Islet of Langerhans (tissue), 1 donor: ENCODE measurements around the gene COA5.
A peak's percentile ranks its signal among the peaks of the same experiment; 100 is the strongest.

Source experiments
- FAIRE-seq: peaks from one replicate; lab custom pipeline; 2011; peaks lifted over from hg19 to GRCh38; lab: Jason Lieb, UNC

COA5 gene, protein sequence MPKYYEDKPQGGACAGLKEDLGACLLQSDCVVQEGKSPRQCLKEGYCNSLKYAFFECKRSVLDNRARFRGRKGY

GRCh38 chr2:98608116-98608961 is at the start of gene COA5, which contains the start of gene UNC50:
TSS of gene COA5 (minus strand) at chr2:98608512. CDS start at chr2:98608405, 107 bp downstream.
TSS of gene UNC50 (plus strand) at chr2:98608589. CDS start at chr2:98609760, 1,171 bp downstream.
- FAIRE-seq = no peak

DNA sequence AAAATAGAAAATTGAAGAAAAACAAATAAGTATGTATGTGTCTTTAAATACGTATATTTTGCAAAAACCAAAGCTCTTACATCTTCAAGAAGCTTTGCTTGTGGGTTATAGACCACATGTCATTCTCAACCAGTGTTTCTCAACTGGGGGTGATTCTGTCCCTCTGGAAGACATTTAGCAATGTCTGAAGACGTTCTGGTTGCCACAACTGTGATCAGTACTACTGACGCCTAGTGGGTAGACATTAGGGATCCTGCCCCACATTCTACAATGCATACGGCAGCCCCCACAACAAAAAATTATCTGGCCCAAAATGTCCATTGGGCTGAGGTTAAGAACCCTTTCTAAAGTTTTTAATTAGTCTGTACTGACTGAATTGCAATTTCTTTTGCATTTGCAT is 48.5 kb upstream of the COA5 start:
- no peak for FAIRE-seq

DNA sequence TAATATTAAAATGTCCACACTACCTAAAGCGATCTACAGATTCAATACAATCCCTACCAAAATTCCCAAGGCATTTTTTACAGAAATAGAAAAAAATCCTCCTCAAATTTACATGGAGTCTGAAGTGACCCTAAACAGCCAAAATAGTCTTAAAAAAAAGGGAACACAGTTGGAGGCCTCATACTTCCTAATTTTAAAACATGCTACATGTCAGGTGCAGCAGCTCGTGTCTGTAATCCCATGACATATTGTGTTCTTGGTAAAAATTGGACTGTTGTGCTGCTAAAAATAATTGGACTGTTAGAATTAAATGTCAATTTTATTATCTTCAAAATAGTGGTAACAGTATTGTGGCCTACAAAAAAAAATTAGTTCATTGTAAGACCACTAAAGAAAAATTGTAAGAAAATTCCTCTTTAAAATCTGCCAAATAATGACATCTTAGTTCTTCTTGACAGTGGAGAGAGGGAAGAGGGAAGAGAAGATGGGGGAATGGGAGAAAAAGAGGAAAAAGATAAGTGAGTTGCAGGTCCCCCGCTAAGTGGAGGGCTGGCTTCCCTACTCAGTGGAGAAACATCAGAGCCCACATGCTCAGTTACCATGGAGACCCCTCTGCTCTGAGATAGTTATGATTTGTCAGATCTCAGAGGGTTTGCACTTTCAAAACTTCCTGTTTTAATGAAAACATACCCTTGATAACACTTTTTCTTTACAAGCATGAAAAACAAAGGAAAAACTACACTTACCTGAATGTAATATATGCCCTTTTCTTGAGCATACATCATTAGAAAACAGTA is 46.6 kb upstream of the COA5 start:
- no peak for FAIRE-seq

GRCh38 chr2:98650998-98651397 is 42.7 kb upstream of the COA5 start:
- FAIRE-seq = no peak

DNA sequence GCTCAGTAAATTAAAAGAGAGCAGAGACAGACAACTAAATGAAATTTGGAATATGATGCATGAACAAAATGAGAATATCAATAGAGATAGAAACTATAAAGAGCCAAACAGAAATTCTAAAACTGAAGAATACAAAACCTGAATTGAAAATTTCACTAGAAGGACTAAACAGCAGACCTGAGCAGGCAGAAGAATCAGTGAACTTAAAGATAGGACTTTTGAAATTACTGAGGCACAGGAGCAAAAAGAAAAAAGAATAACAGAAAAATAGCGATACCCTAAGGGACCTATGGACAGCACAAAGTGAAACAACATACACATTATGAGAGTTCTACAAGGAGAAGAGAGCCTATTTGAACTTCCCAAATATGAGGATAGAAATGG is 41.7 kb upstream of the COA5 start:
- no peak for FAIRE-seq

DNA sequence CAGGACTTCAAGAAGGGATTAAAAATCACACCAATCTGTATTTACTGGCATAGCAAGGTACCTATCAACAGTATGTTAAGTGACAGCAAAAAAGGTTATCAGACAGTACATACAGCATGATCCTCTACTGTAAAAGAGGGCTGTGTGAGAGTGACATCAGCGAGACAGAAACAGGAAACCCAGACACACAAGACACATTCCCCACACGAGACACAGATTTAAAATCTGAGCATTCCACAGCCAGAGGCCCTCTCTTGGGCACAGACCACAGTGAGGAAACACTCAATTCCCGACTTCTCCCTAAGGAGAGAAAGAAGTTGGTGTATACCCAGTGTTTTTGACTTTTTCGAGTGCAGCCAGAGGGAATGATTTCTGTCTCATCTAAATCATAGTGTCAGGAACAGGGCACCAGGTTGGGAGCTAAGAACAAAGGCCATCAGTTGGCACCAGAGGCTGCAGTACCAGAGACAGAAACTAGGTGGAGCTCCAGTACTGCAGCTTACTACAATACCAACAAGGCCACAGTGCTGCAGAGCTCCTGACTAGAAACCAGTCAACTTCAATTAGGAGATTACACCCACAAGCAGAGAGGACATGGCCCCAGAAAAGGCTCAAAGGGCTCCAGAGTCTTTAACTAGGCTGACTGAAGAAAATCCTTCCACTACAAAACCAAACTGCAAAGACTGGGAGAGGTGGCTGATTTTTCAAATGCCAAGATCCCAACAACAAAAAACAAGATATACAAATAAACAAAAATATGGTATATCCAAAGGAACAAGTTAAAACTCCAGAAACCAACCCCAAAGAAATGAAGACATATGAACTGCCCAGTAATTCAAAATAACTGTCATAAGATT is 41.1 kb upstream of the COA5 start:
- FAIRE-seq = peak; percentile 92

- FAIRE-seq = no peak
Measured at GRCh38 chr2:98648451-98648850, 40.1 kb upstream of the COA5 start.

GRCh38 chr2:98647636-98648035 is 39.3 kb upstream of the COA5 start:
- no peak for FAIRE-seq

DNA sequence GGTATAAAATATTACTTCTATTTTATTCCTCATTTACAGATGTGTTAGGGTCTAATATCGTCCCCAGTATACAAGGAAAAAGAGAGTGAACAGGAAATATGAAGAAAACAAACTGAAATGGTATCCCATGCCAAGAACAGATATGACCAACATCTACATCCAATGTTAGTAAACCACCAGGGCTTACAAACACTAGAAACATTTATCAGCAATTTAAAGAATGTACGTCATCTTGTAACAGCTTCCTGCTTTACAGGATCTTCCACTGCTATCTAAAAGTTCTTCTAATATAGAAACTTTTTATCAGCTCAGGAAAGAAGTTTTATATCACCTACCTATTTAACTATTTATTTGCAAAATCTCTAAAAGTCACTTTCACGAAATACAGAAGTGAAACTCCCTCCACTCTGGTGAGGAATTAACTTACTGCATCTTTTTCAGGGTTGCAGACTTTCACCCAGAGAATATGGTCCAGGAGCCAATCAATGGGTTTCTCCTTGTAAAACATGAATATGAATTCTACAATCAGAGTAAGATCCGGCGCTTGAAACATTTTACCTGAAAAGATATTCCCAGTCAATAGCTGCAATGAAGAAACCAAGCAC is 35.3 kb upstream of the COA5 start:
- FAIRE-seq = no peak

- no peak for FAIRE-seq
Measured at GRCh38 chr2:98637401-98638147, 29.3 kb upstream of the COA5 start.

- FAIRE-seq = no peak
Measured at GRCh38 chr2:98634406-98635092, 26.2 kb upstream of the COA5 start.

GRCh38 chr2:98632351-98632750 is 24.0 kb upstream of the COA5 start:
- FAIRE-seq = no peak

DNA sequence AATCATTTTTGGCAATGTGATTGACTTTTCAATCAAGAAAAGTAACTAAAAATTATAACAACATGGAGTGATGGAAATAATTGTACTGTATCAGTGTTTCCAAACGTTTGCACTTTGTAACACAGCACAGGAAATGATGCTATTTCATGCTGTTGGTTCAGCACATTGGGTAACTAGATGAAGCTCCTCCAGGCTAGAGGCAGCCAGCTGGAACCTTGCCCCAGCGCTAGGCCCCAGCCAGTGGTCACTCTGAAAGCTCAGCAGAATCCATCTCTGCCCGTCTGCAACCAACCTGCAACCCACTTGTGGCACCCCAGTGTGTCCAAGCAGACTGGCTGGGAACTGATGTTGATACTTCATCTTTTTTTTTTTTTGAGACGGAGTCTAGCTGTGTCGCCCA is 15.3 kb upstream of the COA5 start:
- FAIRE-seq = no peak

GRCh38 chr2:98617149-98617548 is 8.8 kb upstream of the COA5 start:
- no peak for FAIRE-seq

DNA sequence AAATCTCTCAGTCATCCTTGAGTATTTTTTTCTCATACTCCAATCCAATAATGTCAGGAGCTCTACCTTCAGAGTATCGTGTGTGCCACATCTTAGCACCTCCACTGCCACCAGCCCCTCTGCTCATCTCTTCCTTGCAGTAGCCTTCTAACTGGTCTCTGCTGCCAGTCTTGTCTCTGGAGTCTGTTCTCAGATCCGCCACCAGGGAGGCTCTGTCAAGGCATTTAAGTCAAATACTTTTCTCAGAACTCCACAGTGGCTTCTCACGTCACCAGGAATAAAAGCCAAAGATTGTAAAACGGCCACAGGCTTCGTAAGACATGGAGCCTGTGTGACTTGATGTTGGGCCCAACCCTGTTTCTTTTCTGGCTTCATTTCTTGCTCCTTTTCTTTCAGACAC is 7.2 kb upstream of the COA5 start:
- FAIRE-seq = no peak

DNA sequence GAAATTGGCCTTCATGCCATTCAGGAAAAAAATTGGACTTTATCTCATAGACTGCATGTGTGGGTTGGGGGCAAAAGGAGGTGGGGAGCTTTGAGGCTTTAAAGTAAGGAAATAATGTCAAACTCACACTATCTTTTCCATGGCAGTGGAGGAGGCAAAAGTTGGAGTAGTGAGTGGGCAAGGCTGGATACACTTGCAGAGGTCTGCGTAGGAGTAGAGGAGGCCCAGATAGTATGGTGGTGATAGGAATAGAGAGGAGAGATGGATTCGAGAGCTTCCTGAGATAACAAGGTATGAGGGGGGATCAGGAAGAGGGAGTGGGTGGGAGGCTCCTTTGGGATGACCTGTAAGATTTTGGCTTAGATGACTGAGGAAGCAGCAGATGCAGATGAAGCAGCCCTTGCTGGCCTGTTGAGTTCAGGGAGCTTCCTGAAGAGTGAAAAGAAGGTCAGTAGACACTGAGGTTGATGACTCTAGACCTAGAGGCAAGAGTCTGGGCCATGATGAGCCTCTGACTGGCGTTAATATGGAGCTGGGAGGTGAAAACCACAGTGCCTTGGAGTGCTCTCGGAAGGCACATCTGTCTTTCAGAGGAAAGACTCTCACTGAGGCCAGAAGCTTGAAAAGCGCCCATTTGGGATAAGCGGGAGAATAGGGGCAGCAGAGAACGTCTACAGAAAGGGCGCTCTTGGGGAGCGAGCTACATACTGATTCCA is 5.9 kb upstream of the COA5 start:
- no peak for FAIRE-seq

GRCh38 chr2:98608962-98609604 is 771 bp upstream of the COA5 start:
- FAIRE-seq = no peak

DNA sequence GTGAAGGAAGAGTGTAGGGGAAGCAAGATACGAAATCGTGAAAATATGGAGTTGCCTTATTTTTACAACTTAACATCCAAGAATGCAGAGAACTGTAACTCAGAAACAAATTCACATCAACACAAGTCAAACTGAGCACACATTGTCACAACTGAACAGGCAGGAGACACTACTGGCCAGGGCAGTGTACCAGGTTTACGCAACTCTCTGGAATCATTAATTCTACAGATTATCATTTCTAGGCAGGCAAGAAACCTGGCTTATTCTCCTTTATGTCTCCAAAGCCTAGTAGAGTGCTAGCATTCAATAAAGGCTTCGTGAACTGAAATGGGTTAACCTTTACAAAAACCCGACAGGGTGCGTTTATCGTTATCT is 584 bp downstream of the COA5 start:
- no peak for FAIRE-seq

- no peak for FAIRE-seq
Measured at GRCh38 chr2:98607104-98607503, 1.2 kb downstream of the COA5 start.
